ENCODE measurements around the gene AKNA. TPM values are rescaled to one million over a fixed set of nuclear protein-coding genes. Genes with fewer than 3 reads are reported as not detected.
A peak's percentile ranks its signal among the peaks of the same experiment; 100 is the strongest.

AKNA gene
- total RNA-seq, 1 donor, result 27.9 TPM

GRCh38 chr9:114397848-114398605 lies 10.2 kb upstream of the AKNA start:
- Histone ChIP-seq H2AFZ (ENCODE audit: low read length) (peak overlapping the region; percentile 93), H3K4me3 (ENCODE audit: insufficient read depth, low read length) (peak overlapping the region; percentile 83), H3K27me3 (ENCODE audit: insufficient read depth, low read length) (no peaks in the 10 kb centered on the region), H4K20me1 (ENCODE audit: insufficient read depth, low read length) (no peaks in the 10 kb centered on the region), H3K79me2 (ENCODE audit: insufficient read depth, low read length) (no peaks in the 10 kb centered on the region), H3K4me1 (ENCODE audit: insufficient read depth, low read length) (no peaks in the 10 kb centered on the region), H3K36me3 (ENCODE audit: insufficient read depth, low read length) (no peaks in the 10 kb centered on the region), H3K27ac (ENCODE audit: low read depth, low read length) (peak overlapping the region; percentile 26), H3K4me2 (ENCODE audit: insufficient read depth, low read length) (peak overlapping the region; percentile 89), H3K9me3 (ENCODE audit: low read depth, low read length) (no peaks in the 10 kb centered on the region)
- TF ChIP-seq CTCF (IDR thresholded peaks at IDR 0.05; ENCODE audit: extremely low read depth, low read depth, low read length), result no peak
- DNase-seq (ENCODE audit: insufficient read length, low spot score, missing footprints), result peak; percentile 100

- Histone ChIP-seq H3K4me2 (ENCODE audit: insufficient read depth, low read length) (peak overlapping the region; percentile 89), H3K4me1 (ENCODE audit: insufficient read depth, low read length) (no peaks in the 10 kb centered on the region), H3K4me3 (ENCODE audit: insufficient read depth, low read length) (peak overlapping the region; percentile 83), H4K20me1 (ENCODE audit: insufficient read depth, low read length) (no peaks in the 10 kb centered on the region), H3K36me3 (ENCODE audit: insufficient read depth, low read length) (no peaks in the 10 kb centered on the region), H3K27me3 (ENCODE audit: insufficient read depth, low read length) (no peaks in the 10 kb centered on the region), H3K9me3 (ENCODE audit: low read depth, low read length) (no peaks in the 10 kb centered on the region), H3K79me2 (ENCODE audit: insufficient read depth, low read length) (no peaks in the 10 kb centered on the region), H2AFZ (ENCODE audit: low read length) (peak overlapping the region; percentile 77), H3K27ac (ENCODE audit: low read depth, low read length) (no peak overlapping the region)
- TF ChIP-seq CTCF (IDR thresholded peaks at IDR 0.05; ENCODE audit: extremely low read depth, low read depth, low read length), result no peak
- peak; percentile 65 for DNase-seq (ENCODE audit: insufficient read length, low spot score, missing footprints)
Measured at GRCh38 chr9:114397219-114397847, 9.6 kb upstream of the AKNA start.

- no peak for DNase-seq (ENCODE audit: insufficient read length, low spot score, missing footprints)
- Histone ChIP-seq H3K27ac (ENCODE audit: low read depth, low read length) (no peak overlapping the region), H4K20me1 (ENCODE audit: insufficient read depth, low read length) (no peaks in the 10 kb centered on the region), H3K9me3 (ENCODE audit: low read depth, low read length) (no peaks in the 10 kb centered on the region), H3K4me1 (ENCODE audit: insufficient read depth, low read length) (no peaks in the 10 kb centered on the region), H3K27me3 (ENCODE audit: insufficient read depth, low read length) (no peaks in the 10 kb centered on the region), H3K36me3 (ENCODE audit: insufficient read depth, low read length) (no peaks in the 10 kb centered on the region), H3K79me2 (ENCODE audit: insufficient read depth, low read length) (no peaks in the 10 kb centered on the region), H2AFZ (ENCODE audit: low read length) (no peak overlapping the region), H3K4me2 (ENCODE audit: insufficient read depth, low read length) (no peak overlapping the region), H3K4me3 (ENCODE audit: insufficient read depth, low read length) (no peak overlapping the region)
- TF ChIP-seq CTCF (IDR thresholded peaks at IDR 0.05; ENCODE audit: extremely low read depth, low read depth, low read length), result no peak
Measured at GRCh38 chr9:114396558-114397218, 8.9 kb upstream of the AKNA start.

GRCh38 chr9:114395768-114396167 lies 8.0 kb upstream of the AKNA start:
- Histone ChIP-seq H3K4me3 (ENCODE audit: insufficient read depth, low read length) (no peak overlapping the region), H3K4me1 (ENCODE audit: insufficient read depth, low read length) (no peaks in the 10 kb centered on the region), H3K27me3 (ENCODE audit: insufficient read depth, low read length) (no peaks in the 10 kb centered on the region)

More at GRCh38 chr9:114395768-114396167, 8.0 kb upstream of the AKNA start:
- no peak for DNase-seq (ENCODE audit: insufficient read length, low spot score, missing footprints)
- no peak overlapping the region for H3K27ac ChIP-seq (ENCODE audit: low read depth, low read length)
- no peaks in the 10 kb centered on the region for H4K20me1 ChIP-seq (ENCODE audit: insufficient read depth, low read length)
- no peak for TF ChIP-seq CTCF (IDR thresholded peaks at IDR 0.05; ENCODE audit: extremely low read depth, low read depth, low read length)
- no peaks in the 10 kb centered on the region for H3K36me3 ChIP-seq (ENCODE audit: insufficient read depth, low read length)
- H3K9me3 ChIP-seq (ENCODE audit: low read depth, low read length), result no peaks in the 10 kb centered on the region
- no peaks in the 10 kb centered on the region for H3K79me2 ChIP-seq (ENCODE audit: insufficient read depth, low read length)
- no peak overlapping the region for H3K4me2 ChIP-seq (ENCODE audit: insufficient read depth, low read length)
- no peak overlapping the region for H2AFZ ChIP-seq (ENCODE audit: low read length)
